ENCODE results near the gene DELE1. TPM values are rescaled to one million over a fixed set of nuclear protein-coding genes. Genes with fewer than 3 reads are reported as not detected.

Gene DELE1
- total RNA-seq, 2 donors from 2014 or later = 49.5 to 89.1 TPM

DNA sequence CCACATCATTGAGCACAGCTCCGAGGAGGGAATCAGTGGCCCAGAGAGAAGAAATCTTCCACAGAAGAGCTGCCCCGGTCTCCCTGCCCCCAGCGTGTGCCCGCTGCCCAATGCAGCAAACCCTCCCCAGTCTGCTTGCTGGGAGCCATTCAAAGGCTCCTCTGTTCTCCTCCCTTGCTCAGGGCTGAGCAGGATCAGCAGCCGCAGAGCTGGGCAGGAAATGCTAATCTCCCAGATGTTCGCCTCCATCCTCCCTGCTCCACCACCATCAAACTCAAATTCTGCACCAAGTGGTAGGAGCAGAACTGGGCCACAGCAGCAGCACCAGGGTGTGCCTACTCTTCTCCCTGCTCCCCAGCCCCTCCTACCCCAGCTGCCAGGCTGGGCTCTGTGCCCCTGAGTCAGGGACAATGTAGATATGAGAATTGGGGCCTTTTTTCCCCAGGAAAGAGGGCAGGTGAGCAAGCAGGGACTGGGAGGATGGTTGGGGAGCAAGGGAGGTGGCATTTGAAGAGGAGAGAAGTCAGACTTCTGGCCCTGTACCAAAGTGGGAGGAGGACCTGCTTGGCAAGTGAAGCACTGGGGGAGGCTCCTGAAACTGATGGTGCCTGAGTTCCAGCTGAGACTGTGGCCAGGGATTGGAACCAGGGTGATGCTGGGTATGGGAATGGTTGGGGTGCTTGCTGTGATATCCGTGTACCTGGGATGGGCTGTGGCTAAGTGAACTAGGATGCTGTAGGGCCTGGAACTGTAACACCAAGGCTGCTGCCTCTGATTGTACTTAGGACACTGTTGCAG is 43.5 kb upstream of the DELE1 start:
- Histone ChIP-seq H3K9me3 (no peaks in the 10 kb centered on the region), H3K27me3 (peaks cover 16 to 27% of the 10 kb centered on the region in 2 donors), H3K27ac (peak overlapping the region; percentile 40 to 44), H3K36me3 (no peaks in the 10 kb centered on the region), H3K4me1 (peaks cover 0 to 69% of the 10 kb centered on the region in 2 donors), H3K4me3 (no peak overlapping the region)
- TF ChIP-seq, protein P1, sequence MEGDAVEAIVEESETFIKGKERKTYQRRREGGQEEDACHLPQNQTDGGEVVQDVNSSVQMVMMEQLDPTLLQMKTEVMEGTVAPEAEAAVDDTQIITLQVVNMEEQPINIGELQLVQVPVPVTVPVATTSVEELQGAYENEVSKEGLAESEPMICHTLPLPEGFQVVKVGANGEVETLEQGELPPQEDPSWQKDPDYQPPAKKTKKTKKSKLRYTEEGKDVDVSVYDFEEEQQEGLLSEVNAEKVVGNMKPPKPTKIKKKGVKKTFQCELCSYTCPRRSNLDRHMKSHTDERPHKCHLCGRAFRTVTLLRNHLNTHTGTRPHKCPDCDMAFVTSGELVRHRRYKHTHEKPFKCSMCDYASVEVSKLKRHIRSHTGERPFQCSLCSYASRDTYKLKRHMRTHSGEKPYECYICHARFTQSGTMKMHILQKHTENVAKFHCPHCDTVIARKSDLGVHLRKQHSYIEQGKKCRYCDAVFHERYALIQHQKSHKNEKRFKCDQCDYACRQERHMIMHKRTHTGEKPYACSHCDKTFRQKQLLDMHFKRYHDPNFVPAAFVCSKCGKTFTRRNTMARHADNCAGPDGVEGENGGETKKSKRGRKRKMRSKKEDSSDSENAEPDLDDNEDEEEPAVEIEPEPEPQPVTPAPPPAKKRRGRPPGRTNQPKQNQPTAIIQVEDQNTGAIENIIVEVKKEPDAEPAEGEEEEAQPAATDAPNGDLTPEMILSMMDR (IDR thresholded peaks at IDR 0.05) = no peak
- no peak for DNase-seq (ENCODE audit: low spot score)

DNA sequence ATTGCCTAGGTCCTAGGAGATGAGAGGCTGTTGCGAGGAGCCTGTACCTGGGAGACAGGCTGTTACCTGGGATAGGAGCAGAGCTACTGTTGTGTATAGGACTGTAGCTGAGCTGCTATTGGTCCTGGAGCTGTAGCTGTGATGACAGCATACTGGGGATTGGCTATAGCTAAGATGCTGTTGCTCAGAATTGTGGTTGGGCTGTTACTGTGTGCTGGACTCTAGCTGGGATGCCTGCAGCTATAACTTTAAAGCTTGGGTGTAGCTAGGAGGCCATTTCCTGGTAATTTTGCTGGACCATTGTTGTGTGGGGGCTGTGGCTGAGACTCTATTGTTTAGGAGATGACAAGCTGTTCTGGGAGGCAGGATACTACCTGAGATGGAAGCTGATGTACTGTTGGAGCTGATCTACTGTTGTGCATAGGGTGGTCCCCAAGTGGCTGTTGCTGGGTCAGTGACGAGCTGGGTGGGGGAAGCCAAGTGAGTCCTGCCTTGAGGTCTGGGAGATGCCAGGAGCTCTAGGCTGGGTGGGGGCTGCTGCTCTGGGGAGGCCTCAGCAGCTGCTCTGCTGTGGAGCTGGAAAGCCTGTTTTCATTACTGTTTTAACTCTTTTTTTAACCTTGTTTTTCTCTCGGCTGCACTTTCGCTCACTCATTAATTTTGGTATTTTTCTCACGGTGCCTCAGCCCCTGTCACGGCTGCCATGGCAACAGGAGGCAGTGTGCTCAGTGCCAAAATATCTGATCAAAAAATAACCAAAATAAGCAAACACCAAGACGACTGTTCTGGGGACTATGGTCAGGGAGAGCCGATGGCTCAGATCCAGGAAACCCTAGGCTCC is 42.5 kb upstream of the DELE1 start:
- no peak overlapping the region for H3K4me3 ChIP-seq

GRCh38 chr5:141881886-141882285 is 41.8 kb upstream of the DELE1 start:
- Histone ChIP-seq H3K36me3 (no peaks in the 10 kb centered on the region), H3K27me3 (peaks cover 7 to 14% of the 10 kb centered on the region in 2 donors), H3K4me3 (no peak overlapping the region), H3K9me3 (no peaks in the 10 kb centered on the region), H3K4me1 (peaks cover 0 to 52% of the 10 kb centered on the region in 2 donors), H3K27ac (peak overlapping the region; percentile 44 to 55)
- no peak for DNase-seq (ENCODE audit: low spot score)
- TF ChIP-seq, protein P1 (IDR thresholded peaks at IDR 0.05) = no peak

More for the DNA sequence above, 42.5 kb upstream of the DELE1 start:
- no peaks in the 10 kb centered on the region for H3K36me3 ChIP-seq
- H3K27ac ChIP-seq = peak overlapping the region; percentile 44 to 55
- H3K27me3 ChIP-seq = peaks cover 14 to 19% of the 10 kb centered on the region in 2 donors
- H3K4me1 ChIP-seq = peaks cover 0 to 59% of the 10 kb centered on the region in 2 donors
- no peaks in the 10 kb centered on the region for H3K9me3 ChIP-seq
- TF ChIP-seq, protein P1 (IDR thresholded peaks at IDR 0.05) = no peak
- no peak for DNase-seq (ENCODE audit: low spot score)

DNA sequence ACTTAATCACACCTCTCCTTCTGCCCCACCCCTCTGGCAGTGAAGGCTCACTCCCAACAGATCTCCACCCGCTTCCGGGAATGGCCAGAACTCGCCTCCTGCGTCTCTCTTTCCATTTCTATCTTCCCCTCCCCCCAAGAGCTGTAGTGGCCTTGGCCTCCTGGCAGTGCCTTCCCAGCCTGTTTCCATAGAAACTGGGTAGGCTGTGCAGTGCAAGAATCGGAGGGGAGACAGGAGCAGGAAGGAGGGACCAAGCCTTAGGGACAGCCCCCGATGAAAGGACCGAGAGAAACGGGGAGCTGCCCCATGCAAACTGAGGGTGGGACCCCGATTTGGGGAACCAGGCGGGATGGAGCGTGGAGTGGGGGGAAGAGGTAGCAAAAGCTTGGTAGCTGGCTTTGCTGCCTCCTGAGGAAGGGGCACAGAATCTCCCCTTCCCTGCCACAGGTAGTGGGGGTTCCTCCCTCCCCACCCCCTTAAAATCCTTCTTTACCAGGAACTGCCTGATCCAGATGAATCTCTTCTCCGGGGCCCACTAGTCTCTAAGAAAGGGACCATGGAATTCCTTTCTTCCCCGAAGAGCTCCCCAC is 41.0 kb upstream of the DELE1 start:
- TF ChIP-seq, protein P1 (IDR thresholded peaks at IDR 0.05) = no peak
- Histone ChIP-seq H3K4me3 (no peak overlapping the region), H3K36me3 (no peaks in the 10 kb centered on the region), H3K4me1 (peaks cover 0 to 44% of the 10 kb centered on the region in 2 donors), H3K27ac (no peak overlapping the region), H3K27me3 (peaks cover 3 to 9% of the 10 kb centered on the region in 2 donors), H3K9me3 (no peaks in the 10 kb centered on the region)
- no peak for DNase-seq (ENCODE audit: low spot score)

DNA sequence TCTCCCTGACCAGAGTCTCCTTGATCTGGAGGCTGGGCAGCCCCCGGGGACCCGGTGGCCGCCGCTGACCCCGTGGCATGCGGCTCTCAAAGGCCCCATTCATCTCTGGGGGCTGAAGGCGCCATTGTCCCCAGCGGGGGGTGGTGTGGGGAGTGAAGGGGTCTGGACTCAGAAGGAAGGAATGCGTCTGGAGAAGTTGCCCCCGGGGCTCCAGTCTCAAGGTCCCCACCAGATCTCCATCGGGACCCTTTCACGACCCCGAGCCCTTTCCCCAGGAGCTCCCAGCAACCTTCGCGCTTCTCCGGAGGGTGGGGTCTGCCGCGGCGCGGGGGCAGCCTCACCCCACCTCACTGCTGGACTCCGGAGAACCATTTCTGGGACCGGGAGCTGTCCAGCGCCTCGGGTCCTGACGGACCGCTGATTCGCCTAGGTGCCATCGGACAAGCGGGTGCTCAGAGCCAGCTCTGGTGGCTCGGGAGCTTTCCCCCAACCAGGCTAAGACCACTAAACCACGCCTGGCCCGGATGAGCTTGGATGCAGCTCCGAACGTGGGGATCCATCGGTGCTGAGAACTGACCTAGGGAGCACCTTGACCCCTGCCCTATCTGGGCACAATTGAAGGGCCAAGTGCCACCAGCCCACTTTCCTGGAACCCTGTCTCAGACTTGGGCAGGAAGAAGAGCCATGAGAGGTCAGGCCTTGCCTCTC is 40.3 kb upstream of the DELE1 start:
- H3K36me3 ChIP-seq = no peaks in the 10 kb centered on the region
- peaks cover 0 to 9% of the 10 kb centered on the region in 2 donors for H3K27me3 ChIP-seq
- H3K4me1 ChIP-seq = peaks cover 0 to 41% of the 10 kb centered on the region in 2 donors
- TF ChIP-seq, protein P1 (IDR thresholded peaks at IDR 0.05) = no peak
- DNase-seq (ENCODE audit: low spot score) = peak; percentile 4
- no peaks in the 10 kb centered on the region for H3K9me3 ChIP-seq
- H3K27ac ChIP-seq = no peak overlapping the region
- no peak overlapping the region for H3K4me3 ChIP-seq

Measured in right atrium auricular region (tissue), 2 donors.